Activated CD4-positive, alpha-beta T cell treated with anti-CD3 and anti-CD28 coated beads, Interleukin-2, amount 10 ng/mL, durations not matched to agents 24 days and 14 days (primary cell): ENCODE results near the gene WDTC1. TPM values are rescaled to one million over a fixed set of nuclear protein-coding genes. Genes with fewer than 3 reads are reported as not detected.
"Not testable (repeated sequence)": the region's sequence is repeated elsewhere in the genome, so short reads cannot be mapped to it uniquely, and the experiment has no call there.

Source experiments
- DNase-seq: peaks from one replicate; pipeline ENCODE4 v3.0.0; 2022
- H3K27ac Mint-ChIP-seq: one replicate; pipeline ENCODE4 v1.8.0; 2022; ENCODE audit warnings: mild to moderate bottlenecking, mixed read lengths
- H3K27me3 Mint-ChIP-seq: one replicate; pipeline ENCODE4 v1.8.0; 2022; ENCODE audit warnings: mixed read lengths
- H3K36me3 Mint-ChIP-seq: one replicate; pipeline ENCODE4 v1.8.0; 2022; ENCODE audit warnings: low read depth, mild to moderate bottlenecking, mixed read lengths
- H3K4me1 Mint-ChIP-seq: one replicate; pipeline ENCODE4 v1.8.0; 2021; ENCODE audit warnings: mixed read lengths
- H3K4me3 Mint-ChIP-seq: one replicate; pipeline ENCODE4 v1.8.0; 2022; ENCODE audit warnings: mild to moderate bottlenecking, moderate library complexity, mixed read lengths
- H3K9me3 Mint-ChIP-seq: one replicate; pipeline ENCODE4 v1.8.0; 2021; ENCODE audit warnings: mixed read lengths
- intact Hi-C: fragments of 100-400 bp; cut with micrococcal nuclease; formaldehyde crosslinking; loops from one replicate; pipeline ENCODE4 v1.15.1; 2023
- total RNA-seq: library from RNA; stranded (reverse); gene quantifications from 2 replicates; pipeline ENCODE4 v1.2.3, GENCODE V29; 2022

The WDTC1 gene
- total RNA-seq, 1 donor from 2014 or later: 17.4 TPM

DNA sequence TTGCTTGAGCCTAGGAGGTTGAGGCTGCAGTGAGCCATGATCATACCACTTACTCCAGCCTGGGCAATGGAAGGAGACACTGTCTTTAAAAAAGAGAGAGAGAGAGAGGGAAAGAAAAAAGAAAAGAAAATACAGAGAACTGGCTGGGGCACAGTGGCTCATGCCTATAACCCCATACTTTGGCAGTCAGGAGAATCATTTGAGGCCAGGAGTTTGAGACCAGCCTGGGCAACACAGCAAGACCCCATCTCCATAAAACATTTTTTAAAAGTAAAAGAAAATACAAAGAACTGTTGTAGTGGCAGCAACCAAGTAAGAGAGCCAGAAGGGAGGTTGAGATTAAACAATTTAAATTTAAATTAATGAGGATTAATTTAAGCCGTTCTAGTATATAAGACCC is 39.8 kb downstream of the WDTC1 start:
- no peaks in the 10 kb centered on the region for H3K27me3 Mint-ChIP-seq
- H3K36me3 Mint-ChIP-seq: peaks cover 14% of the 10 kb centered on the region
- H3K4me3 Mint-ChIP-seq: no peak overlapping the region
- H3K27ac Mint-ChIP-seq: no peak overlapping the region
- H3K4me1 Mint-ChIP-seq: peaks cover 2% of the 10 kb centered on the region
- no peaks in the 10 kb centered on the region for H3K9me3 Mint-ChIP-seq
- intact Hi-C loops: no loop called here
- no peak for DNase-seq

GRCh38 chr1:27275696-27276095 is 41.3 kb downstream of the WDTC1 start:
- H3K27me3 Mint-ChIP-seq: no peaks in the 10 kb centered on the region
- no peaks in the 10 kb centered on the region for H3K9me3 Mint-ChIP-seq
- H3K4me3 Mint-ChIP-seq: no peak overlapping the region
- DNase-seq: no peak
- H3K4me1 Mint-ChIP-seq: peaks cover 2% of the 10 kb centered on the region
- intact Hi-C loops: no loop called here
- H3K27ac Mint-ChIP-seq: no peak overlapping the region
- H3K36me3 Mint-ChIP-seq: peaks cover 13% of the 10 kb centered on the region

DNA sequence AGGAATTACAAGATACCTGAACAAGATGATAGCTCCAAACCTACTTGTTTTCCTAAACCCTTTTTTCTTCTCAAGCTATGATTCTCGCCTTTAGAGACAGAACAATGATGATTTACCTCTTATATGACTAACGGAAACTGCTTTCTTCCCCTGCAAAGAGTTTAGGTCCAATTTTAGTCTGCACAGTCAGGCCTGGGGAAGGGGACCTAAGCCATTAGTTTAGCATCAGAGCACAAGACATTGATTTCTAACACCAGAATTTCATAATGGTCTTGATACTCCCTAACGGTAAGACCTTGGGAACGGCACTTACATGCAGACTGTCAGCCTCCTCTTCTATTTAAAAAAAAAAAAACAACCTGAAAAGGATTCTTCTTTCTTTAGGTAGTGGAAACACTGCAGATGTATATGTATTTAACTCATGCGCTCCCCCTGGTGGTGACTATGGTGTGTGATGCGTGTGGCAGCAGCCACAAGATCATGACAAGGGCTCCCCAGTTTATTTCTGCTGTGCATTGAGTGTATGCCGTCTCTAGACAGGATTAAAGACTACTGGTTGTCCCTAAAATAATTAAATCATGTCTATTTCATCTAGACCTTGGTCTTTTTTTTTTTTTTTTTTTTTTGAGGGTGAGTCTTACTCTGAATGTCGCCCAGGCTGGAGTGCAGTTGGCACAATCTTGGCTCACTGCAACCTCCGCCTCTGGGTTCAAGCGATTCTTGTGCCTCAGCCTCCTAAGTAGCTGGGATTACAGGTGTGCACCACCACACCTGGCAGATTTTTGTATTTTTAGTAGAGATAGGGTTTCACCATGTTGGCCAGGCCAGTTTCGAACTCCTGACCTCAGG is 50.2 kb downstream of the WDTC1 start:
- Mint-ChIP-seq H3K4me1 (peaks cover 8% of the 10 kb centered on the region), H3K27me3 (no peaks in the 10 kb centered on the region), H3K27ac (no peak overlapping the region), H3K36me3 (peaks cover 14% of the 10 kb centered on the region), H3K9me3 (no peaks in the 10 kb centered on the region), H3K4me3 (no peak overlapping the region)
- DNase-seq: peak; percentile 96
- intact Hi-C loops: loop anchor here (1.0 kb wide), 3 partner anchors 86 to 238 kb away; no protein-coding TSS in a partner anchor

GRCh38 chr1:27285274-27285660 is 50.8 kb downstream of the WDTC1 start:
- Mint-ChIP-seq H3K27me3 (no peaks in the 10 kb centered on the region), H3K4me1 (peaks cover 8% of the 10 kb centered on the region), H3K9me3 (no peaks in the 10 kb centered on the region), H3K36me3 (peaks cover 14% of the 10 kb centered on the region), H3K4me3 (no peak overlapping the region), H3K27ac (no peak overlapping the region)
- DNase-seq: no peak
- intact Hi-C loops: no loop called here

DNA sequence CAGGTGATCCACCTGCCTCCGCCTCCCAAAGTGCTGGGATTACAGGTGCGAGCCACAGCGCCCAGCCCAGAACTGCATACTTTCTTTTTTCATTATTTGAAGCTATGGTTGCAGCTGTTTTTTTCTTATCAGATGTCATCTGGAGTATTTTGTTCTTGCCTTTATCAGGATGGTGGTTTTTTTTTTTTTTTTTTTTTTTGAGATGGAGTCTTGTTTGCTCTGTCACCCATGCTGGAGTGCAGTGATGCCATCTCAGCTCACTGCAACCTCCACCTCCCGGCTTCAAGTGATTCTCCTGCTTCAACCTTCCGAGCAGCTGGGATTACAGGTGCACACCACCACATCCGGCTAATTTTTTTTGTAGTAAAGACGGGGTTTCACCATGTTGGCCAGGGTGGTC is 51.4 kb downstream of the WDTC1 start:
- H3K27me3 Mint-ChIP-seq, intact Hi-C loops, H3K4me3 Mint-ChIP-seq, H3K9me3 Mint-ChIP-seq, DNase-seq, H3K27ac Mint-ChIP-seq, H3K4me1 Mint-ChIP-seq: not testable (repeated sequence)
- H3K36me3 Mint-ChIP-seq: peaks cover 15% of the 10 kb centered on the region

- H3K9me3 Mint-ChIP-seq, DNase-seq: not testable (repeated sequence)
These were observed 54.7 kb downstream of the WDTC1 start for GRCh38 chr1:27289125-27289524.

GRCh38 chr1:27290581-27290980 is 56.1 kb downstream of the WDTC1 start:
- intact Hi-C loops: no loop called here
- no peak for DNase-seq
- Mint-ChIP-seq H3K27me3 (no peaks in the 10 kb centered on the region), H3K4me3 (no peak overlapping the region), H3K9me3 (no peaks in the 10 kb centered on the region), H3K36me3 (peaks cover 16% of the 10 kb centered on the region), H3K27ac (no peak overlapping the region), H3K4me1 (no peaks in the 10 kb centered on the region)

More at GRCh38 chr1:27289125-27289524, 54.7 kb downstream of the WDTC1 start:
- H3K27ac Mint-ChIP-seq, intact Hi-C loops, H3K4me1 Mint-ChIP-seq, H3K27me3 Mint-ChIP-seq, H3K4me3 Mint-ChIP-seq: not testable (repeated sequence)
- peaks cover 18% of the 10 kb centered on the region for H3K36me3 Mint-ChIP-seq

DNA sequence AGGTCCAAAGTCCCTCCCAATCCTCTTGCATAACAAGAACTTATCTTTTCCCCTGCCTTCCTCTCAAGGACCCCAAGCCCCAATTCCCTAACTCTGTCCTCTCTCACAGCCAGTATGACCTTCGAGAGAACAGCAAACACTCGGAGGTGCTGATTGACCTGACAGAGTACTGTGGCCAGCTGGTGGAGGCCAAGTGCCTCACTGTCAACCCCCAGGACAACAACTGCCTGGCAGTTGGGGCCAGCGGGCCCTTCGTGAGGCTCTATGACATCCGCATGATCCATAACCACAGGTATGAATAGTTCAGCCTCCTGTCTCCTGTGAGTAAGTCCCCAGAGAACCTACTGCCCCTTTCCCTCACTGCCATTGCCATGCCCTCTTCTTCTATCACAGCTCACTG is 57.7 kb downstream of the WDTC1 start:
- DNase-seq: no peak
- Mint-ChIP-seq H3K4me3 (no peak overlapping the region), H3K9me3 (no peaks in the 10 kb centered on the region), H3K27ac (no peak overlapping the region), H3K36me3 (peaks cover 16% of the 10 kb centered on the region), H3K27me3 (no peaks in the 10 kb centered on the region), H3K4me1 (no peaks in the 10 kb centered on the region)
- intact Hi-C loops: no loop called here

GRCh38 chr1:27293915-27294314 is 59.5 kb downstream of the WDTC1 start:
- intact Hi-C loops: no loop called here
- DNase-seq: no peak
- no peak overlapping the region for H3K4me3 Mint-ChIP-seq
- no peaks in the 10 kb centered on the region for H3K4me1 Mint-ChIP-seq
- no peaks in the 10 kb centered on the region for H3K9me3 Mint-ChIP-seq
- H3K36me3 Mint-ChIP-seq: peaks cover 16% of the 10 kb centered on the region
- no peak overlapping the region for H3K27ac Mint-ChIP-seq
- no peaks in the 10 kb centered on the region for H3K27me3 Mint-ChIP-seq

- no peaks in the 10 kb centered on the region for H3K9me3 Mint-ChIP-seq
- intact Hi-C loops: loop anchor here (2.0 kb wide), 1 partner anchor 310 kb away; no protein-coding TSS in a partner anchor
- peaks cover 22% of the 10 kb centered on the region for H3K36me3 Mint-ChIP-seq
- DNase-seq: peak; percentile 90
- H3K27me3 Mint-ChIP-seq: no peaks in the 10 kb centered on the region
- H3K4me3 Mint-ChIP-seq: no peak overlapping the region
- no peak overlapping the region for H3K27ac Mint-ChIP-seq
- H3K4me1 Mint-ChIP-seq: no peaks in the 10 kb centered on the region
These were observed 62.4 kb downstream of the WDTC1 start for GRCh38 chr1:27296773-27297291.

GRCh38 chr1:27297903-27298302 is 63.5 kb downstream of the WDTC1 start:
- no peak overlapping the region for H3K27ac Mint-ChIP-seq
- intact Hi-C loops: loop anchor here (2.0 kb wide), 1 partner anchor 309 kb away; no protein-coding TSS in a partner anchor
- no peaks in the 10 kb centered on the region for H3K9me3 Mint-ChIP-seq

GRCh38 chr1:27298632-27299384 is 64.4 kb downstream of the WDTC1 start:
- H3K4me1 Mint-ChIP-seq: no peaks in the 10 kb centered on the region
- H3K27ac Mint-ChIP-seq: no peak overlapping the region
- no peaks in the 10 kb centered on the region for H3K9me3 Mint-ChIP-seq
- H3K27me3 Mint-ChIP-seq: no peaks in the 10 kb centered on the region
- intact Hi-C loops: no loop called here
- no peak overlapping the region for H3K4me3 Mint-ChIP-seq
- peaks cover 20% of the 10 kb centered on the region for H3K36me3 Mint-ChIP-seq
- no peak for DNase-seq

More at GRCh38 chr1:27297903-27298302, 63.5 kb downstream of the WDTC1 start:
- DNase-seq: no peak
- Mint-ChIP-seq H3K27me3 (no peaks in the 10 kb centered on the region), H3K4me1 (no peaks in the 10 kb centered on the region), H3K36me3 (peaks cover 22% of the 10 kb centered on the region), H3K4me3 (no peak overlapping the region)

DNA sequence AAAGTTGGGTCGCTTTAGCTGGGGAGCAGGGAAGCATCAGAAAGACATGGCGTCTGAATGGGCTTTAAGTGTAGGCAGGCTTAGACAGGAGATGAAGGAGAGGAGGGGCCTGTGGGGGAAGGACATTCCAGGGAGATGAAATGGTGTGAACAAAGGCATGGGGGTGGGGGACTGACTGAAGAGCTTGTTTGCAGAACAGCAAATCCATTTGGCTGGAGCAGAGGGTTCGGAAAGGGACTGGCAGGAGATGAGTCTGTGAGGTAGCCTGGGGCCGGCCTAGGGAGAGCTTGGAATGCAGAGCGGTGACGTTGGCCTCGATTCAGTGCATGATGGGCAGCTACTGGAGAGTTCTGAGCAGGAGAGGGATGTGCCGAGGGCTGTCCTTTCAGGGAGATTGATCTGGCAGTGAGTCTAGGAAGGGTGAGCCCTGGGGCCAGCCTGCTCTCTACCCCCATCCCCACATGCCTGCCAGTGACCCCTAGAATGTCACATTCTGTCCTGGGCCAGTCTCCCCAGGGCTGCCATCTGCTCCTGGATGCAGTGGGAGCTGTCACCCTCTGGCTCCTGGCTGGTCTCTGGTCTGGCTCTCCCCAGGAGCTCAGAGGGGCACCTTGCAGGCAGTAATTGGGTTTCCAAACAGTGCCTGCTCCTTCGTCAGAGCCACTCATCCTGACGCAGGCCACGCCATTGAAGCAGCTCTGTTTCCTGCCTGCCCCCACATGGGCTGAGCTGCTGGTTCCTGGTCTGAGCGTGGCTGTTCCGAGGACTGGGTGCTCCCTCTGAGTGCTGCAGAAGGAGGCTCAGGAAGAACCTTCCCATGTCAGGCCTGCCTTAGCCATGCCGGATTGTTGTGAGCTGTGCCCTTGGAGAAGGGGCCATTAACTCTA is 65.2 kb downstream of the WDTC1 start:
- Mint-ChIP-seq H3K9me3 (no peaks in the 10 kb centered on the region), H3K27me3 (no peaks in the 10 kb centered on the region), H3K27ac (no peak overlapping the region), H3K4me3 (no peak overlapping the region), H3K36me3 (peaks cover 19% of the 10 kb centered on the region), H3K4me1 (no peaks in the 10 kb centered on the region)
- DNase-seq: no peak
- intact Hi-C loops: loop anchor here (1.0 kb wide), 2 partner anchors 89 to 96 kb away; no protein-coding TSS in a partner anchor
